HG03196 (cell line): ENCODE measurements around the gene MTHFD2L.
"Not testable (repeated sequence)": the region's sequence is repeated elsewhere in the genome, so short reads cannot be mapped to it uniquely, and the experiment has no call there.

ENCODE experiments used
- ATAC-seq: cut with Tn5 transposase; IDR thresholded peaks from one replicate; pipeline ENCODE4 v1.9.1; 2021; ENCODE audit not compliant: unreplicated experiment

Gene MTHFD2L

GRCh38 chr4:74188912-74189311 lies 31.0 kb downstream of the MTHFD2L start:
- ATAC-seq = no peak

- ATAC-seq = no peak
These were observed 31.6 kb downstream of the MTHFD2L start for GRCh38 chr4:74189331-74190043.

GRCh38 chr4:74190332-74190731 lies 32.4 kb downstream of the MTHFD2L start:
- no peak for ATAC-seq

GRCh38 chr4:74190919-74191397 lies 33.0 kb downstream of the MTHFD2L start:
- no peak for ATAC-seq

- no peak for ATAC-seq
These were observed 39.2 kb downstream of the MTHFD2L start for GRCh38 chr4:74197080-74197479.

- no peak for ATAC-seq
These were observed 44.2 kb downstream of the MTHFD2L start for GRCh38 chr4:74202062-74202586.

- ATAC-seq = no peak
These were observed 45.5 kb downstream of the MTHFD2L start for GRCh38 chr4:74203467-74203866.

- ATAC-seq = no peak
These were observed 47.1 kb downstream of the MTHFD2L start for GRCh38 chr4:74205046-74205445.

- ATAC-seq = no peak
These were observed 47.6 kb downstream of the MTHFD2L start for GRCh38 chr4:74205559-74205958.

- peak; percentile 85 for ATAC-seq
These were observed 48.3 kb downstream of the MTHFD2L start for GRCh38 chr4:74206088-74206825.

GRCh38 chr4:74214457-74215159 lies 56.7 kb downstream of the MTHFD2L start:
- ATAC-seq = not testable (repeated sequence)

- ATAC-seq = not testable (repeated sequence)
These were observed 57.3 kb downstream of the MTHFD2L start for GRCh38 chr4:74215236-74215635.

GRCh38 chr4:74217365-74217764 lies 59.4 kb downstream of the MTHFD2L start:
- ATAC-seq = no peak

GRCh38 chr4:74218201-74218600 lies 60.3 kb downstream of the MTHFD2L start:
- ATAC-seq = no peak

- no peak for ATAC-seq
These were observed 61.3 kb downstream of the MTHFD2L start for GRCh38 chr4:74219240-74219639.

- ATAC-seq = no peak
These were observed 65.2 kb downstream of the MTHFD2L start for GRCh38 chr4:74223098-74223497.

- ATAC-seq = no peak
These were observed 65.9 kb downstream of the MTHFD2L start for GRCh38 chr4:74223801-74224200.

GRCh38 chr4:74228691-74229640 lies 71.0 kb downstream of the MTHFD2L start:
- ATAC-seq = peak; percentile 57

- peak; percentile 70 for ATAC-seq
These were observed 73.1 kb downstream of the MTHFD2L start for GRCh38 chr4:74230902-74231499.

GRCh38 chr4:74235135-74235534 lies 77.2 kb downstream of the MTHFD2L start:
- no peak for ATAC-seq
